ENCODE measurements around the gene TYROBP.

DNA sequence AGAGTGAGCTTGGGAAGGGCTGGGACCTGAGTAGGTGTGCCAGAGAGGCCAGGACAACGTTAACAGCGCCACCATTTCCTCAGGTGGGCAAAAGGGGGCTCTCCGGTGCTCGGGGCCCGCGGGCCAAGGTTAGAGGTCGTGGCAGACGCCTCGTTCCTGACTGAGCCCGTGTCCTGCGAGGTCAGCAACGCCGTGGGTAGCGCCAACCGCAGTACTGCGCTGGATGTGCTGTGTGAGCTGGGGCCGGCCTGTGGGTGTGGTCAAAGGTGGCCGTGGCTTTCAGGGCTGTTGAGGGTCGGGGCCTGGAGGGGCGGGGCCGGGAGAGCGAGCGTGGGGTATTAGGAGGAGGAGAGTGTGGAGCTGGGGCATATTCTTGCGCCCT is 47.7 kb downstream of the TYROBP start:
- TF ChIP-seq, protein P1, sequence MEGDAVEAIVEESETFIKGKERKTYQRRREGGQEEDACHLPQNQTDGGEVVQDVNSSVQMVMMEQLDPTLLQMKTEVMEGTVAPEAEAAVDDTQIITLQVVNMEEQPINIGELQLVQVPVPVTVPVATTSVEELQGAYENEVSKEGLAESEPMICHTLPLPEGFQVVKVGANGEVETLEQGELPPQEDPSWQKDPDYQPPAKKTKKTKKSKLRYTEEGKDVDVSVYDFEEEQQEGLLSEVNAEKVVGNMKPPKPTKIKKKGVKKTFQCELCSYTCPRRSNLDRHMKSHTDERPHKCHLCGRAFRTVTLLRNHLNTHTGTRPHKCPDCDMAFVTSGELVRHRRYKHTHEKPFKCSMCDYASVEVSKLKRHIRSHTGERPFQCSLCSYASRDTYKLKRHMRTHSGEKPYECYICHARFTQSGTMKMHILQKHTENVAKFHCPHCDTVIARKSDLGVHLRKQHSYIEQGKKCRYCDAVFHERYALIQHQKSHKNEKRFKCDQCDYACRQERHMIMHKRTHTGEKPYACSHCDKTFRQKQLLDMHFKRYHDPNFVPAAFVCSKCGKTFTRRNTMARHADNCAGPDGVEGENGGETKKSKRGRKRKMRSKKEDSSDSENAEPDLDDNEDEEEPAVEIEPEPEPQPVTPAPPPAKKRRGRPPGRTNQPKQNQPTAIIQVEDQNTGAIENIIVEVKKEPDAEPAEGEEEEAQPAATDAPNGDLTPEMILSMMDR (IDR thresholded peaks at IDR 0.05; ENCODE audit: low read length) = 0 out of 2 replicates have a peak, but pooled peaks have one; percentile 5
- no peak for TF ChIP-seq EZH2 (IDR thresholded peaks at IDR 0.05; ENCODE audit: borderline replicate concordance, low read length)

Data from OCI-LY1 (cell line).